Hepatocyte (in vitro differentiated cells): ENCODE data around the gene TRAFD1. TPM values are rescaled to one million over a fixed set of nuclear protein-coding genes. Genes with fewer than 3 reads are reported as not detected.

Source experiments
- DNase-seq: peaks from one replicate; pipeline ENCODE4 v3.0.0-alpha.2; 2016; ENCODE audit warnings: low spot score
- H2AFZ ChIP-seq: fragments of 200-600 bp; sonication (generic); 2 replicates; pipeline ENCODE4 v1.6.0; 2016; ENCODE audit warnings: antibody characterized with exemption, mild to moderate bottlenecking
- H3K27ac ChIP-seq: fragments of 200-600 bp; sonication (generic); 2 replicates; pipeline ENCODE4 v1.5.1; 2016; ENCODE audit warnings: mild to moderate bottlenecking
- H3K27me3 ChIP-seq: fragments of 200-600 bp; sonication (generic); 2 replicates; pipeline ENCODE4 v1.6.1; 2016
- H3K36me3 ChIP-seq: fragments of 200-600 bp; sonication (generic); replicated peaks from 2 replicates; pipeline ENCODE4 v1.5.1; 2016; ENCODE audit warnings: low read depth; ENCODE audit not compliant: insufficient read depth
- H3K4me1 ChIP-seq: fragments of 200-600 bp; sonication (generic); 2 replicates; pipeline ENCODE4 v1.5.1; 2016; ENCODE audit warnings: mild to moderate bottlenecking, moderate library complexity; ENCODE audit not compliant: insufficient read depth
- H3K4me2 ChIP-seq: fragments of 200-600 bp; sonication (generic); 2 replicates; pipeline ENCODE4 v1.6.0; 2016
- H3K4me3 ChIP-seq: fragments of 200-600 bp; sonication (generic); 2 replicates; pipeline ENCODE4 v1.5.1; 2016; ENCODE audit warnings: mild to moderate bottlenecking
- H3K79me2 ChIP-seq: fragments of 200-600 bp; sonication (generic); 2 replicates; pipeline ENCODE4 v1.6.0; 2017; ENCODE audit warnings: mild to moderate bottlenecking
- H3K9me2 ChIP-seq: fragments of 200-600 bp; sonication (generic); replicated peaks from 2 replicates; pipeline ENCODE4 v1.6.0; 2017; ENCODE audit warnings: mild to moderate bottlenecking; ENCODE audit not compliant: insufficient read depth
- H3K9me3 ChIP-seq: fragments of 200-600 bp; sonication (generic); 2 replicates; pipeline ENCODE4 v1.5.1; 2016; ENCODE audit warnings: low read depth, mild to moderate bottlenecking
- H4K20me1 ChIP-seq: fragments of 200-600 bp; sonication (generic); 2 replicates; pipeline ENCODE4 v1.6.0; 2016; ENCODE audit warnings: mild to moderate bottlenecking; ENCODE audit not compliant: insufficient read depth, poor library complexity, severe bottlenecking
- EZH2 ChIP-seq: fragments of 200-600 bp; sonication (generic); IDR thresholded peaks from 2 replicates; pipeline ENCODE4 v1.6.1; 2016; ENCODE audit warnings: antibody characterized with exemption, mild to moderate bottlenecking, borderline replicate concordance
- EZH2phosphoT487 ChIP-seq: fragments of 200-600 bp; sonication (generic); IDR thresholded peaks from one replicate; pipeline ENCODE4 v1.6.1; 2018; ENCODE audit warnings: antibody characterized with exemption, mild to moderate bottlenecking, low read depth, moderate library complexity; ENCODE audit not compliant: unreplicated experiment, severe bottlenecking
- WGBS: methylation state at CpG from one replicate; pipeline ENCODE4 v1.1.6; 2016; ENCODE audit warnings: low lambda C conversion rate; ENCODE audit errors: missing lambda C conversion rate; 5-methylcytosine and 5-hydroxymethylcytosine counted together
- polyA plus RNA-seq: library from polyadenylated mRNA; unstranded; fragments of >200 nt; fragmentation: Nextera tagmentation; extraction: Ambion mirVana; gene quantifications from 2 replicates; pipeline ENCODE4 v1.2.1, GENCODE V29; 2016
- total RNA-seq: library from RNA; depleted of rRNA; stranded (reverse); fragments of >200 nt; gene quantifications from 2 replicates; pipeline ENCODE4 v1.2.3, GENCODE V29; 2014
- TF ChIP-seq, protein P1 (sequence below): fragments of 200-600 bp; sonication (generic); IDR thresholded peaks from 2 replicates; pipeline ENCODE4 v1.5.1; 2016; ENCODE audit warnings: antibody characterized with exemption, mild to moderate bottlenecking; ENCODE audit not compliant: poor library complexity

Gene TRAFD1
- total and polyA plus RNA-seq, 2 experiments from 2014 or later, result 37.1 to 37.3 TPM

GRCh38 chr12:112133418-112133817 lies 8.1 kb downstream of the TRAFD1 start:
- Histone ChIP-seq H3K36me3 (no peaks in the 10 kb centered on the region), H3K4me1 (peaks cover 13% of the 10 kb centered on the region), H3K9me2 (no peaks in the 10 kb centered on the region), H3K4me3 (no peak overlapping the region), H3K4me2 (no peak overlapping the region), H4K20me1 (no peaks in the 10 kb centered on the region), H3K27me3 (no peaks in the 10 kb centered on the region), H3K9me3 (no peaks in the 10 kb centered on the region), H2AFZ (no peak overlapping the region), H3K27ac (no peak overlapping the region), H3K79me2 (peaks cover 40% of the 10 kb centered on the region)
- 98% methylated on average over 5 of the region's 5 CpGs for WGBS
- no peak for DNase-seq
- TF ChIP-seq EZH2 (no peak), EZH2phosphoT487 (no peak)
- TF ChIP-seq, protein P1, sequence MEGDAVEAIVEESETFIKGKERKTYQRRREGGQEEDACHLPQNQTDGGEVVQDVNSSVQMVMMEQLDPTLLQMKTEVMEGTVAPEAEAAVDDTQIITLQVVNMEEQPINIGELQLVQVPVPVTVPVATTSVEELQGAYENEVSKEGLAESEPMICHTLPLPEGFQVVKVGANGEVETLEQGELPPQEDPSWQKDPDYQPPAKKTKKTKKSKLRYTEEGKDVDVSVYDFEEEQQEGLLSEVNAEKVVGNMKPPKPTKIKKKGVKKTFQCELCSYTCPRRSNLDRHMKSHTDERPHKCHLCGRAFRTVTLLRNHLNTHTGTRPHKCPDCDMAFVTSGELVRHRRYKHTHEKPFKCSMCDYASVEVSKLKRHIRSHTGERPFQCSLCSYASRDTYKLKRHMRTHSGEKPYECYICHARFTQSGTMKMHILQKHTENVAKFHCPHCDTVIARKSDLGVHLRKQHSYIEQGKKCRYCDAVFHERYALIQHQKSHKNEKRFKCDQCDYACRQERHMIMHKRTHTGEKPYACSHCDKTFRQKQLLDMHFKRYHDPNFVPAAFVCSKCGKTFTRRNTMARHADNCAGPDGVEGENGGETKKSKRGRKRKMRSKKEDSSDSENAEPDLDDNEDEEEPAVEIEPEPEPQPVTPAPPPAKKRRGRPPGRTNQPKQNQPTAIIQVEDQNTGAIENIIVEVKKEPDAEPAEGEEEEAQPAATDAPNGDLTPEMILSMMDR, result no peak

GRCh38 chr12:112134731-112135130 lies 9.4 kb downstream of the TRAFD1 start:
- H3K4me3 ChIP-seq, result no peak overlapping the region
- no peak overlapping the region for H2AFZ ChIP-seq
- H3K9me3 ChIP-seq, result no peaks in the 10 kb centered on the region
- 90% methylated on average over 3 of the region's 3 CpGs for WGBS
- H3K4me1 ChIP-seq, result peaks cover 8% of the 10 kb centered on the region
- H3K36me3 ChIP-seq, result no peaks in the 10 kb centered on the region
- H3K27ac ChIP-seq, result no peak overlapping the region
- no peaks in the 10 kb centered on the region for H3K9me2 ChIP-seq
- H3K79me2 ChIP-seq, result peaks cover 27% of the 10 kb centered on the region
- H4K20me1 ChIP-seq, result no peaks in the 10 kb centered on the region
- no peak for DNase-seq
- TF ChIP-seq EZH2, result no peak
- TF ChIP-seq EZH2phosphoT487, result no peak
- TF ChIP-seq, protein P1, result no peak
- H3K27me3 ChIP-seq, result no peaks in the 10 kb centered on the region
- no peak overlapping the region for H3K4me2 ChIP-seq

GRCh38 chr12:112140728-112141127 lies 15.4 kb downstream of the TRAFD1 start:
- 97% methylated on average over 5 of the region's 5 CpGs for WGBS
- no peak overlapping the region for H2AFZ ChIP-seq
- TF ChIP-seq EZH2phosphoT487, result no peak
- no peaks in the 10 kb centered on the region for H3K36me3 ChIP-seq
- no peaks in the 10 kb centered on the region for H3K9me2 ChIP-seq
- DNase-seq, result no peak
- H3K27me3 ChIP-seq, result no peaks in the 10 kb centered on the region
- H3K9me3 ChIP-seq, result no peaks in the 10 kb centered on the region
- H3K4me1 ChIP-seq, result no peaks in the 10 kb centered on the region
- H3K4me2 ChIP-seq, result no peak overlapping the region
- H4K20me1 ChIP-seq, result no peaks in the 10 kb centered on the region
- no peak overlapping the region for H3K27ac ChIP-seq
- no peak overlapping the region for H3K4me3 ChIP-seq
- H3K79me2 ChIP-seq, result no peaks in the 10 kb centered on the region

DNA sequence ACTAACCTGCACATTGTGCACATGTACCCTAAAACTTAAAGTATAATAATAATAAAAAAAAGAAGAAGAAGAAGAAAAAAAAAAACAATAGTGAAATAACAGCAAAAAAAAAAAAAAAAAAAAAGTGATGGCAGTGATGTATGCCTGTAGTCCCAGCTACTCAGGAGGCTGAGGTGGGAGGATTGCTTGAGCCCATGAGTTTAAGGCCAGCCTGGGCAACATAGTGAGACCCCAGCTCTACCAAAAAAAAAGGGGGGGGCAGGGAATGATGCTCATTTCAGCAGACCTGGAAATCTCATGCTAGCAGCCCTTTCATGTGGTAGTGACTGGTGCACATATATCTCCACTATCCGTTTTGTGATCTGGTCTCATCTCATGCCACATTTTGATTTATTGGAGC lies 20.8 kb downstream of the TRAFD1 start:
- WGBS, result 95% methylated on average over 1 of the region's 1 CpG
- H4K20me1 ChIP-seq, result no peaks in the 10 kb centered on the region
- no peak overlapping the region for H2AFZ ChIP-seq
- no peaks in the 10 kb centered on the region for H3K27me3 ChIP-seq
- H3K9me3 ChIP-seq, result no peaks in the 10 kb centered on the region
- H3K4me3 ChIP-seq, result no peak overlapping the region
- no peaks in the 10 kb centered on the region for H3K36me3 ChIP-seq
- DNase-seq, result no peak
- H3K4me1 ChIP-seq, result peaks cover 8% of the 10 kb centered on the region
- no peaks in the 10 kb centered on the region for H3K9me2 ChIP-seq
- TF ChIP-seq, protein P1, result no peak
- TF ChIP-seq EZH2phosphoT487 (no peak), EZH2 (no peak)
- no peak overlapping the region for H3K27ac ChIP-seq
- H3K79me2 ChIP-seq, result no peaks in the 10 kb centered on the region
- no peak overlapping the region for H3K4me2 ChIP-seq
